GM18858 (cell line): ENCODE data around the gene ITPKB.
"Not testable (repeated sequence)": the region's sequence is repeated elsewhere in the genome, so short reads cannot be mapped to it uniquely, and the experiment has no call there.

Source experiments
- ATAC-seq: cut with Tn5 transposase; IDR thresholded peaks from one replicate; pipeline ENCODE4 v1.9.1; 2021; ENCODE audit not compliant: unreplicated experiment

ITPKB gene

DNA sequence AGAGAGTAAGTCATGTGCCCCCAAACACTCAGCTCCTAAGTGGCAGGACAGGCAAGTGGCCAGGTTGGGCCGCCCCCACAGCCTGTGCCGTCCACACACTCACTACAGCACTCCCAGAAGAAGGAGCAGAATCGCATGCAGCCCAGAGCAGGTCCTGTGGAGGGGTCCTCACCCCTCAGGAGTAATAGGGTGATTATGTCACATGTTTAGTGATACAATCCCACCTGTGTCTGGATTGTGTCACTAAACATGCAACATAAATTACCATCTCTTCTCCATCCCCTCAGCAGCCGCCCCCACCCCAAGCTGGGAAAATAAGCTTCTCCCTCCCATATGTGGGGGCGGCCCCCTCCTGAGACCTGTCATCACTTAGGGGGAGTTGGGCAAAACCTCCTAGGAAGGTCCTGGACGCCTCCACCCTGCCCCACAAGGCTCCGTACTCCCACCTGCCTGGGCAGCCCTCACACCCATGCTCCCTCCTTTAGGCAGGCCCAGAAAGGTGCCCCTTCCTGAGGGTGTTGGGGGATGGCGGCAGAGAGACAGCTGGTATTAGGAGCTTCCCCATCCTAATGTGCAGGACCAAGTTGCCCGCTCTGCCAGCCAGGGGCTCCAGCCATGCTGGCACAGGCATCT, 133.6 kb downstream of the ITPKB start:
- ATAC-seq, result no peak

DNA sequence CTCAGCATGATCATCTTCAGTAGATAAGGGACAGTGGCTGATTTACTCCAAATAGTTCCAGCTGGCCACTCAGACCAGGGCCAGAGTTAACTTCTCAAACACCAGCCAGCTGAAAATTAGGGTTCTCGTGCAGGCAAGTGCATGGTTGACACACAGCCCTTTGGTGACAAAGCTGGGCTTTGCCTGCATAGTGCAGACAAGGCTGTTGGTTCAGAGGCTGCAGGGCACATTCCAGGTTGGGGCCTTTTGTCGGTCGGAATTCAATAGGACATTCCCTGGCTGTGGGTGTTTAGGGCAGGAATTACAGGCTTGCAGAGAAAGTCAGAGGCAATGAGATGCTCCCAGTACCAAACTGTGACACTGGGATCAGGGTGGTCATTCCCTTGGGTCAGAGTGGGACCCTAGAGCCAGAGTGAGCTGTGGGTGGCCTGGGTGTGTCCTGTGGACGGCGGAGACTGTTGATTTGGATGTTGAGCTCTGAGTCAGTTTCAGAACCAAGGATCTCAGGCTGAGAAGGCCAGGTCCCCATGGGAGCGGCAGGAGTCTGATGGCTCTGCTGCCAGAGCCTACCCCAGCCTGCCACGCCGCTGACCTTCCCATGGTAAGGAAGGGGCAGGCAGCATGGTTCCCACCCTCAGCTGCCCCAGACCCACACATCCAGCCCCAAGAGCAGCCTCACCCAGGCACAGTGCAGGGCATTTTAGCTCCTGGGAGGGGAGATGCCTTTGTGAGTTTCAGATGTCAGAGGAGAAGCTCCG, 134.3 kb downstream of the ITPKB start:
- no peak for ATAC-seq

DNA sequence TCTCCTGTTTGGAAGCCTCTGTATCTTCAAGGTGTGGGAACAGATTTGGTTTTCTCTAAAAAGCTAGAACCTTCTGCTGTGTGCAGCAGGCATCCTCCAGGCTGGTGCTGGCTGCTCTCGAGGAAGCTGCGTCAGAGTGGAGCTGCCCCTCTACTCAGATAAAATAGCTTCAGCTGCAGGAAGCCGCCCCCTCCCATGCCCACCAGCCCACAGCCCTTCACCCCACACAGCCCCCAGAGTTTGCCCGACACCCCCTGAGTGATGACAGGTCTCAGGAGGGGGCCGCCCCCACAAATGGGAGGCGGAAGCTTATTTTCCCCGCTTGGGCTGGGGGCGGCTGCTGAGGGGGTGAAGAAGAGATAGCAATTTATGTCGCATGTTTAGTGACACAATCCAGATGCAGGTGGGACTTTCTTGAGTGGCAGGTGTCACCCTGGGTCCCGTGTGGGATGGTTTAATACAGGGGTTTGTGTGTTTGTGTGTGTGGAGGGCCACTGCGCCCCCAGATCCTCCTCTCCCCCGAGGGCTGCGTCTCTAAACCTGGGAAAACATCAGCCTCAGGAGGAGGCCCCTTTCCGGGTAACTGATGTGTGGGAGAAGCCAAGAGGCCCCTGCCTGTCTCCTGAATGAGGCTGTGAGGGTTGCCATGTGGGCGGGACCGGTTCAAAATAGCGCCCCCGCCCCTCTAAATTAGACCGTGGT, 135.1 kb downstream of the ITPKB start:
- ATAC-seq, result no peak

DNA sequence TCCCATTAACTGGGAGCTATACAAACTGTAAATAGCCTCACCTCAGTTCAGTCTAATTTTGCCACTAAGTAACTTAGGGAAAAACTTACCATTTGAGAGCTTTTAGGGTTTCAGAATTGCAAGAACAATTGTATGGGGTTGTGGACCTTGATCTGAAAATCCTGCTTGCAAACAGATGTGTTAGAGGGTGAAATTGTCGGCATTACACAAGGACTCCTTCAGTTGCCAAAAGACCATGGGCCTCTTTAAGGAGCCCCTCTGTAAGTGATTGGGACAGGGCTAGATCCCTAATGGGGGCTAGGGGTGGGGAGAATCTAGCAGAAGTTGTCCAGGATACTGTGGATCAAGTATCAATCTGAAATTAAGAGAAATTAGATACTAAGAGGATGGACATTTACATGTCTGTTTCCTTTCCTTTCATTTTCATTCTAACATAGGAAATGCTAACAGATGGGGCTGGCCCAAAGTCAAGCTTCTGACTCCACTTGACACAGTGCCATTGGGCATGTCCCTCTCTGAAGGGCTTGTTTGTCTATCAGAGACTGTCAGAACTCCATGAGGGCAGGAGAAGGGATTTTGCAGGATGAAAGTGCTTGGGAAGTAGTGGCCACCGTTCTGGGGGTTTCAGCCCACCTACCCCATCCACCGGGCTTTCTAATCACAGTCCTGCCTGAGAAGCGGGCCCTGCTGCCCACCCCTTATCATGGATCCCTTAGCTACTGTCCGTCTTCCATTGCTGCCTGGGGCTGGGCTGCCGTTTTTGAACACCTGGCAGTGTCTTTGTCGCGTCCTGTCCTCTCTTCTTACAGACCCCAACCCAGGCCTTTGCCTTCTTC, 135.8 kb downstream of the ITPKB start:
- ATAC-seq, result no peak

DNA sequence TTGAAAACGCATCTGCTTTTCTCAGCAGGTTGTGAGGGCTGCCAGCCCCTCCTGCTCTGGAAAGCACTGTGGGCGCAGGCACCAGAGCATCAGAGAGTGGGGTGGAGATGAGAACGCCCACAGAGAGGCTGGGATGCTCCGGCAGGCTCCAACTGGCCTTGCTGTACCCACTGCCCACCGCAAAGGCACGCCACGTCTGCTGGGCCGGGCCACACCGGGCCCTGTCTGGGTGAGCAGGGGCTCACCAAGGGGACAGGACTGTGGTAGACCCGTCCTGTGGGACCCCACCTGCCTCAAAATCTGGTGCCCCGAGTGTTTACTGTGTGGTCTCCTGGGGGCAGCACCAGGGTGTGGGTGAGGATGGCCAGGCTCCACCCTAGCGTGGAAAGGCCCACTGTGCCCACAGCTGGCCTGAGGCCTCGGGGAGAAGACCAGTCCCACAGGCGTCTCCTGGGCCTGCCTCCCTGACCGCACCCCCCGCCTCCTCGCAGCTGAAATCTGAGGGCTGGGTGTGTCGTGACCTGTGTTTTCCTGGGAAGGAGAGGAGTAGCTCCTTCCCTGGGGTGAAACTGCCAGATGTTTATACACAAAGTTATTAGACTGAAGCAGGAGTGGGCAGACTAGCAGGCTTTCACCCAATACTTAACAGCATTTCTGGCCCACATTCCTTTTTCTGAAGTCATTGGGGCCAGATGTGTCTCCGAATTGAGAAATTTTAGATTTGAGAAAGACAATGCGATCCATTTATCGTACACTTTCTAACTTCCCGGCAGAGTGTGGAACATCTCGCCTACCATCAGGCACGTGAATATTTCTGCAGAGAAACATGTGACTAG, 136.7 kb downstream of the ITPKB start:
- no peak for ATAC-seq

DNA sequence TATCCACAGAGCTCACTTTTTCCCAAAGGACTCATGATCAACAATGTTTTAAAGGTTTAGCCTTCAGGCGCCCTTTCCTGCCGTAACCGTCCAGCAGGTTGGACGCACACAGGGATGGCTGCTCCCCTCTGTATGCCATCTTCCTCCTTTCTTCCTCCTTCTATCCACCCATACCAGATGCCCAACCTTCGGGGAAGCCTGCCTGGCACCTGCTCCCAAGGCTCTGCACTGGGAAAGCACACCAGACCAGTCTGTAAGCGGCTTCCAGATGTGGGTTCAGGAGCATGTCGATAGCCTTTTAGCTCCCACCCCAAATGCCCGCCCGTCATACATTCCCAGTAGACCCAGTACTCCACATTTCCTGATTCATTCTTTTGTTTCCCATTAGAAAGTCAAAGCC, 137.6 kb downstream of the ITPKB start:
- ATAC-seq, result no peak

DNA sequence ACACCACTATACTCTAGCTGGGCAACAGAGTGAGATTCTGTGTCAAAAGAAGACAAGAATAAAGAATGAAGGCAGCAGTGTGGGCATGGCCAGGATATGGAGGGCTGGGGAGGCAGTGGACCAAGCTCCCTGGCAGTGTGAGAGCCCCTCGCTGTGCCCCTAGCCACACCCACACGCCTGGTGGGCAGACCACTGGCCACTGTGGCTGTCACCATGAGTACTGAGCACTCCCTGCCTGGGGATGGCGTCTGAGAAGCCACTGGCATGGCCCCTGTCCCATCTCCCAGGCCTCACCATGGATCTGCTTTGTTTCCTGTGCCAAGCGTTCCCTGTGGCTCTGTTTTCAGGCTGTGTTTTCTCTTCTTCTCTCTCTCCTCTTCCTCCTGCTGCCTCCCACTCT, 138.8 kb downstream of the ITPKB start:
- ATAC-seq, result no peak

DNA sequence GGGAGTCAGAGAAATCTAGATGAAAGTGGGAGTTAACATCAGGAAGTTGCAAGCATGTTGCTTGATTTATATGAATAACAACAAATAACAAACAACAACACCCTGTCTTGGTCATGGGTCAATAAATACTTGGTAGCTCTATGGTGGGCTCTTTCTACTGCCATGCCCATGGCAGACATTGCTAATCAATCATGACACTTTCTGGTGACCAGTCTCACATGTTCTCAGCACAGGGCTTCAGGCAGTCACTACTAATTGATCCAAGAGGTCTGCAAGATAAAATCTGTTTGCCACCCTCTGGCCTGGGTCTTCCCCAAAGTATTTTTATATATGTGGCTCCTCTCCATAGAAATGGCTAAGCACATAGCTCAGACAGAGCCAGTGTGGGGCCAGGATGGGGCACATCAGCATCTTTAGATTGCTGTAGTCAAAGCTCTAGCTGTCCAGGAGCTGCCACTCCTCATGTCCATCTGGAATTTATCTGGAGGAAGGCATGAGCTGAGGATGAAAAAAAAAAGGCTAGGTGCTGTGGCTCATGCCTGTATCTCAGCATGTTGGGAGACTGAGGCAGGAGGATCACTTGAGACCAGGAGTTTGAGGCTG, 139.3 kb downstream of the ITPKB start:
- ATAC-seq, result no peak

DNA sequence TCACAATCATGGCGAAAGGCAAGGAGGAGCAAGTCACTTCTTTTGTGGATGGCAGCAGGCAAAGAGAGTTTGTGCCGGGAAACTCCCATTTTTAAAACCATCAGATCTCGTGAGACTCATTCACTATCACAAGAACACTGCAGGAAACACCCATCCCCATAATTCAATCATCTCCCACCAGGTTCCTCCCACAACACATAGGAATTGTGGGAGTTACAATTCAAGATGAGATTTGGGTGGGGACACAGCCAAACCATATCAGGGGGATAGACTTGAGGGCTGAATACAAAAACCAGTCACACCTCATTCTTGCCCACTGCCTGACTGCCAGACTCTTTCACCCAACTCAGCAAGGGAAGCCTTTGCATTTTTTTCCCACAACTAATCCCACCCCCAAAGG, 140.1 kb downstream of the ITPKB start:
- not testable (repeated sequence) for ATAC-seq

DNA sequence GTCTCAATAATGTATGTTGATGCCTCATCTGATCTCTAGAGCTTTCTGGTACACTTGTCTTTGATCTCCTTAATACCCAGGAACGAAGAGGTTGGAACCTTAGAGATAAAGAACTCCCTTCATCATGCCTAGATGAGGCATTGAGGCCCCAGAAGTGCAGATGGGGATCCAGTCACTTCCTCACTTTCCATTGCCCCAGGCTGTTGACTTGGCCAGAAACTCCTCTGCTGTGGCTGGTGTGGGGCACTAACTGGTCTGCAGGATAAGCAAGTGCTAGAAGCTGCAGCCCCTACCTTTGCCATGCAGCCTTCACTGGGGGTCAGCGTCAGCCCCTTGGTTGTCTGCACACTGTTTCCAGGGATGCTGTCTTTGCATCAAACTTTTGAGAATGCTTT, 140.6 kb downstream of the ITPKB start:
- ATAC-seq, result no peak

DNA sequence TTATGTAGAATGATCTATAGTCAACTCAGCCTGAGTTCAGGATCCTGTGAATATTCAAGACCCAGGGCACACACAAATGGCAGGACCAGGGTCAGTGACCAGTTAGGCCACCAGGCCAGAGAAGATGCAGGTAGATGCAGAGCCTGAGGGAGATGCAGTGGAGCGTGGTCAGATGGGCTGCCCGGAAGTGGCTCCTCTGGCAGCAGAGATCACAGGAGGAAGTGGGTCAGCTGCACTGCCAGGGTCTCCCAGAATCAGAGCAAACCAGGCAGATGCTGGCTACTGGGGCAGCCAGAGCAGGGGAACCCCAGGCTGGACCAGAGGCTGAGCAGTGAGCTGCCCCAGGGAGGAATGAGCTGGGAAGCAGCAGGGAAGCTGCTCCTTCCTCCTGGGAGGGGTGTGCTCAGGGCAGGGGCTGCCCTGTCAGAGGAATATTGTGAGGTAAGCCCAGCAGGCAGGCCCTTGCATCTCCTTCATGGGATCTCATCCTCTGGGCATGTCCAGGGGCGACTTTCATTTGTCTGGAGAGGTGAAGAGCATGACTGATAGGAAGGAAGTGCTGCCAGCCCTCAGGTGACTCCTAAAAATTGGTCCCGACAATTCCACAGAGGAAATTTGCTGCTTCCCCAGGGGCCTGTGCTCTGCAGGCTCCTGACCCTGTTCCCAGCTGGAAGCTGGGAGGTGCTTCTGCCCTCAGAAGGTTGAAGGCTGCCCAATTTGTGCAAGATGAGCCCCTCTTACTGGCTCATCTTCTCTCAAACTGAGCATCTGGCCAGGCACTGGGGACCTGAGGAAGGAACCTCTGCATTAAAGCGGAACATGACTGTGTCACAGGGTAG, 141.2 kb downstream of the ITPKB start:
- no peak for ATAC-seq

DNA sequence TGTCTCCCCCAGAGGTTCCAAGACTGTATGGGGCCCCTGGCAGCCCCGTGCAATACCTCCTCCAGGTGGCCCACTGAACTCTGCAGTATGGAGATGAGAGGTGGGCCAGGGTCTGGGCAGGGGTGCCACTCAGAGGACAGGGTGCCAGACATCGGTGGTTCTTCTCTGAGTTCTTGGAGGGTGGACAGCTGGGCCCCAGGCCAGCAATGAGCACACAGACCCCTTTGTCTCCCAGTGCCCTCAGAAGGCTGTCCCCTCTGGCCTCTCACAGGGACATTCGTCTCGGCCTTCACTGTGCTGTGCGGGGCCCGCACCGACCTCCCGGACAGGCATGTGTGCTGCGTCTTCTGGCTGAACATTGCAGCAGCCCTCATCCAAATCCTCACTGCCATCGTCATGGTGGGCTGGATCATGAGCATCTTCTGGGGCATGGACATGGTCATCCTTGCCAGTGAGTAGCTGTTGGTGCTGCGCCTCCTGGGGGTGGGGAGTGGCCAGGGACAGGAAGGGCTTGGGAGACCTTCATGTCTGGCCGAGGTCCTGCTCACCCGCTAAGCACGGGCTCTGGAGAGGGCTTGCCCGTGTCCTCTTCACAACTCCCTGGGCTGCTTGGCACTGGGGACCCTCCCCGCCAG, 142.4 kb downstream of the ITPKB start:
- no peak for ATAC-seq

DNA sequence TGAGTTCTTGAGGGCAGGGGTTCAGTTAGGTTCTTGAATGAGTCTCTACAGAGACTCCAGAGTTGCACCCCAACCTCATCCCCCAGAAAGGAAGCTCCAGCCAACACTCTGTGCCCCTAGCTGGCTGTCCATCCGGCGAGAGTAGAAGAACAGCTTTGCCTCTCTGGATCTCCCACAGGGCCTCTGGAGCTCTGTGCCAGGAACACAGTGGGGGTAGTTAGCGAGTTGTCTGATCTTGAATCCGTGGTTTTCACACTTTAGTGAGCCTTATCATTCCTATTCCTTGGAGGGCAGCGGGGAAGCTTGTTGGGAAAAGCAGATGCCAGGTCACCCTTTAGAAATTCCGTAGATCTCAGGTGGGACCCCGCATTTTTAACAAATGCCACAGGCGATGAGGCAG, 145.5 kb downstream of the ITPKB start:
- ATAC-seq, result no peak

DNA sequence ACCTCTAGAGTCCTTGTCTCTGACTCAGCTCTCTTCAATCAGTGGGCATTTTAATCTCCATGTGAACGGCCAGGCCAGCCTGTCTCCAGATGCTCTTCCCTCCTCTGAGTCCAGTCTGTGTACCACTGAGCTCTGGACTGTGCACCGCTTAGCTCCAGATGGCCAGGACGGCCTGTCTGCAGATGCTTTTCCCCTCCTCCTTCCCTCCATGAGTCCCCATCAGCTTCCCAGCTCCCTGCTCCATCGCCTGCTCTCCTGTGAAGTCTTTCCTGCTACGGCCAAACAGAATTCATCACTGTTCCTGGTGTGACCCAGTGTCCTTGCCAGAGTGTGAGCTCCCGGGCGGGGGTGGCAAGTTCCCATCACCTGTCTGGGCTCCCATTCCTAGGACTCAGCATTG, 148.5 kb downstream of the ITPKB start:
- ATAC-seq, result no peak

DNA sequence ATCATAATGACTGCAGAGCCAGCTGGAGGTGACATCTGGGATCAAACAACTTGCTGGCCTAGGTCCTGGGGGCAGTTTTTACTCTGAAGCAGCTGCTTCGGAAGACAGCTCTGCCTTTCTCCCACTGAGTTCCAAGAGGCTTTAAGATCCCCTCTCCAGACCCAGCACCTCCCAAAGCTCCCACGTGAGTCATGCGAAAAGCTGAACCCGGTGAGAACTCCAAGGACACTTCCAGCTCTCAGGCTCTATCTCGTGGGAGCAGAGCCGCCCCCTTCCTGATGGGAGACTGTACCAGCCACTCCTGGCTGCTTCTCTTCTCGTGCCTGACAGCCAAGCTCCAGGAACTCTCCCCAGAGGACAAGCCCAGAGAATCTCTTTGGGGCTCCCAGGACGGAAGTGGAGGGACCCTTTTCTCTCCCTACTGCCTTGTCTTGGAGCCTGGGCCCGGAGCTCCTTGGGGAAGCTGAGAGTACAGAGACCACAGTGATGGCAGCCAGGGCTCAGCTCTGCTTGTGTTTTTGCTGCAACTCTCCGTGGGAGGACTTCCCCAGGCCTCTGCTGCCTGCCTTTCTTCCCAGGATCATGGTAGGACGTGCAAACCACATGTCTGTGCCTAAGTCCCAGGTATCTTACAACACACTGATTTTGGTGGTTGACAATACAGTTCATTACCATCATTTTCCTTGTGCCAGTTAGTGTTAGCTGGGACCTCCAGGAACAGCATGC, 149.9 kb downstream of the ITPKB start:
- no peak for ATAC-seq

DNA sequence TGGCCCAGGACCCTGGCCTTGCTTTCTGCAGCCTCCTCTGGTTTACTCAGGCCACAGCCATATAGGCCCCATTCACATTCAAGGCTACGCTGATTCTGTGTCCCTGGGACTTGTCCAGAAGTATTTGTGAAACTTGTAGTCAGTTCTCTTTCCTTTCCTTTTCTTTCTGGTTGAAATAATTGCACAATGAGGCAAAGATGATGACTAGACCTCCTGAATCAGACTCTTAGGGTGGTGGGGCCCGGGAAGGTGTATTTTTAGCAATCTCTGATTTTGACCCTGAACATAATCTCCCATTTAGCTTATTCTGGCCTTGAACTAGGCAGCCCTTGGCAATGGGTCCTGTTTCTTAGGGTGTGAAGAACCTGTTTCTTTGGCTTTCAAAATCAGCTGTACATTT, 150.6 kb downstream of the ITPKB start:
- no peak for ATAC-seq

DNA sequence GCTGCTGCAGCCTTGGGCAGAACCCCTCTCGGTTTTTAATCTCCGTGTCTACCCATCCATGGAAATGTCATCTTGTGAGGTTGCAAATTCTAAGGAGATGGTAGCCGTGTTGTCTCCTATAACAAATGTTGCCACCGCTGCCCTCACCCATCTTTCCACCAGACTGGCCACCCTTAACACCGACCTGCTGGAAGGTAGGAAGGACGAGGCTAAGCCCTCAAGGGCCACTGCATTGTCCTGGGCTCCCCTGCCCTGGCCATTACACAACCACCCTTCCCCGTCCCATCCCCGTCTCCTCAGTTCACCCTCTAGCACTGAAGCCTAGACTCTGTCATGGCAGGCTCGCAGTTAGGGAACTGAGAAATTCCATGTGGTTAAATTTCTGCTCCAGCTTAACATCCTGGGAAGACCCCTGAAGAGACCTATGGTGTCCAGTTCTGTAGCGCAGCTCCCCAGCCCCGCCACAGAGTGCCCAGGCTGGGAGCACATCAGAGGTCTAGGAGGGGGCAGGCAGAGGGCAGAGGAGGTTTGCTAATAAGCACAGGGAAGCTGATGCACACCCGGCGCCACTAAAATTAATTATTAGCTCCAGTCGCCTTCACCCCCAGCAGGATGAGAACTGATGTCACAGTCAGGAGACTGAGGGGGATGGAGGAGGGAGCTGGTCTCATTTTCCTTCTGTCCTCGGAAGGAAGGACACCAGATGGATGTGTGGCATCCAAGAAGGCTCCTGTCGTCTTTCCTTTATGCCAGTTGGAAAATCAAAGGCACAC, 152.2 kb downstream of the ITPKB start:
- ATAC-seq, result no peak
